Activated B cell treated with CpG ODN at 0.5 μM for 24 hours (primary cell): ENCODE results near the gene CS. TPM values are rescaled to one million over a fixed set of nuclear protein-coding genes. Genes with fewer than 3 reads are reported as not detected.
A peak's percentile ranks its signal among the peaks of the same experiment; 100 is the strongest.

Experiments
- ATAC-seq: fragments of 200-7000 bp; cut with Tn5 transposase; one replicate; pipeline ENCODE4 v1.10.0; 2021; ENCODE audit warnings: low read depth, mild to moderate bottlenecking, moderate library complexity
- CTCF ChIA-PET: fragments of 350-600 bp; sonication (Branson Sonifier 250); formaldehyde crosslinking; loops from one replicate; lab custom pipeline; 2021; ENCODE audit warnings: antibody characterized with exemption; lab: Charles Lee
- POLR2A ChIA-PET: fragments of 350-600 bp; sonication (Branson Sonifier 250); formaldehyde crosslinking; loops from one replicate; lab custom pipeline; 2021; ENCODE audit warnings: antibody characterized with exemption; lab: Charles Lee
- DNase-seq: peaks from one replicate; pipeline ENCODE4 v3.0.0; 2022
- H3K27ac Mint-ChIP-seq: one replicate; pipeline ENCODE4 v1.8.0; 2020; ENCODE audit warnings: mixed read lengths
- H3K27me3 Mint-ChIP-seq: one replicate; pipeline ENCODE4 v1.8.0; 2021; ENCODE audit warnings: mixed read lengths
- H3K36me3 Mint-ChIP-seq: one replicate; pipeline ENCODE4 v1.8.0; 2021; ENCODE audit warnings: low read depth, mixed read lengths
- H3K4me1 Mint-ChIP-seq: one replicate; pipeline ENCODE4 v1.8.0; 2021; ENCODE audit warnings: mixed read lengths
- H3K4me3 Mint-ChIP-seq: one replicate; pipeline ENCODE4 v1.8.0; 2020; ENCODE audit warnings: mild to moderate bottlenecking, mixed read lengths
- H3K9me3 Mint-ChIP-seq: one replicate; pipeline ENCODE4 v1.8.0; 2020; ENCODE audit warnings: mixed read lengths
- CTCF ChIP-seq: fragments of 200-600 bp; IDR thresholded peaks from one replicate; pipeline ENCODE4 v1.8.0; 2022; ENCODE audit warnings: antibody characterized with exemption, mild to moderate bottlenecking
- intact Hi-C: fragments of 100-400 bp; cut with micrococcal nuclease; formaldehyde crosslinking; loops from one replicate; pipeline ENCODE4 v1.15.1; 2024
- total RNA-seq: library from RNA; stranded (reverse); gene quantifications from 2 replicates; pipeline ENCODE4 v1.2.3, GENCODE V29; 2022

CS gene
- total RNA-seq, 1 donor from 2014 or later = 233 TPM

GRCh38 chr12:56307221-56307965 lies 7.3 kb upstream of the CS start:
- Mint-ChIP-seq H3K27ac (no peak overlapping the region), H3K9me3 (no peaks in the 10 kb centered on the region), H3K4me3 (no peak overlapping the region), H3K27me3 (no peaks in the 10 kb centered on the region), H3K36me3 (peaks cover 44% of the 10 kb centered on the region), H3K4me1 (peaks cover 1% of the 10 kb centered on the region)
- intact Hi-C loops = no loop called here
- POLR2A ChIA-PET = interaction anchor here (0.5 to 1.0 kb wide), 2 partner anchors 9 to 18 kb away, joined by 3 to 4 read pairs; partner anchors contain the start of gene CNPY2
- ATAC-seq = no peak
- DNase-seq = no peak
- TF ChIP-seq CTCF = no peak
- CTCF ChIA-PET = no interaction called here

- Mint-ChIP-seq H3K9me3 (no peaks in the 10 kb centered on the region), H3K27me3 (no peaks in the 10 kb centered on the region), H3K27ac (no peak overlapping the region), H3K4me1 (peaks cover 23% of the 10 kb centered on the region), H3K36me3 (peaks cover 30% of the 10 kb centered on the region), H3K4me3 (no peak overlapping the region)
- CTCF ChIA-PET = no interaction called here
- TF ChIP-seq CTCF = no peak
- intact Hi-C loops = no loop called here
- POLR2A ChIA-PET = no interaction called here
- DNase-seq = no peak
- no peak for ATAC-seq
Measured at GRCh38 chr12:56304872-56305590, 4.9 kb upstream of the CS start.

- Mint-ChIP-seq H3K4me3 (no peak overlapping the region), H3K4me1 (peaks cover 25% of the 10 kb centered on the region), H3K36me3 (peaks cover 26% of the 10 kb centered on the region), H3K27ac (no peak overlapping the region), H3K27me3 (no peaks in the 10 kb centered on the region), H3K9me3 (no peaks in the 10 kb centered on the region)
- TF ChIP-seq CTCF = no peak
- ATAC-seq = no peak
- DNase-seq = no peak
- POLR2A ChIA-PET = no interaction called here
- CTCF ChIA-PET = no interaction called here
- intact Hi-C loops = no loop called here
Measured at GRCh38 chr12:56304276-56304675, 4.1 kb upstream of the CS start.

GRCh38 chr12:56300644-56301464 lies 724 bp upstream of the CS start:
- intact Hi-C loops = loop anchor here (1.0 to 2.0 kb wide), 14 partner anchors 14 to 328 kb away; partner anchors contain the start of genes ANKRD52, IL23A, PAN2 and RNF41
- H3K4me1 Mint-ChIP-seq = peaks cover 59% of the 10 kb centered on the region
- no peak for DNase-seq

More at GRCh38 chr12:56300644-56301464, 724 bp upstream of the CS start:
- ChIA-PET CTCF (interaction anchor here (0.9 kb wide), 1 partner anchor 43 kb away, joined by 3 read pairs; the partner anchor contains the start of gene ANKRD52), POLR2A (interaction anchor here (0.5 to 3.2 kb wide), 11 partner anchors 33 to 810 kb away, joined by 3 to 18 read pairs (median 6); partner anchors contain the start of genes IL23A, PAN2, SPRYD4 and STAT2)
- Mint-ChIP-seq H3K27me3 (no peaks in the 10 kb centered on the region), H3K36me3 (peaks cover 28% of the 10 kb centered on the region), H3K9me3 (no peaks in the 10 kb centered on the region), H3K4me3 (peak overlapping the region; percentile 96), H3K27ac (peak overlapping the region; percentile 97)
- no peak for ATAC-seq
- no peak for TF ChIP-seq CTCF
